HG02759 (cell line): Measurements from ENCODE around the gene MAP3K6.
"Not testable (repeated sequence)": the region's sequence is repeated elsewhere in the genome, so short reads cannot be mapped to it uniquely, and the experiment has no call there.

Experiments used
- ATAC-seq: cut with Tn5 transposase; IDR thresholded peaks from one replicate; pipeline ENCODE4 v1.9.1; 2021; ENCODE audit warnings: mild to moderate bottlenecking, moderate library complexity; ENCODE audit not compliant: unreplicated experiment

The MAP3K6 gene

GRCh38 chr1:27398405-27399149 lies 31.8 kb upstream of the MAP3K6 start:
- ATAC-seq: no peak

- no peak for ATAC-seq
Observed at GRCh38 chr1:27397749-27398148, 31.0 kb upstream of the MAP3K6 start.

GRCh38 chr1:27397110-27397509 lies 30.3 kb upstream of the MAP3K6 start:
- no peak for ATAC-seq

DNA sequence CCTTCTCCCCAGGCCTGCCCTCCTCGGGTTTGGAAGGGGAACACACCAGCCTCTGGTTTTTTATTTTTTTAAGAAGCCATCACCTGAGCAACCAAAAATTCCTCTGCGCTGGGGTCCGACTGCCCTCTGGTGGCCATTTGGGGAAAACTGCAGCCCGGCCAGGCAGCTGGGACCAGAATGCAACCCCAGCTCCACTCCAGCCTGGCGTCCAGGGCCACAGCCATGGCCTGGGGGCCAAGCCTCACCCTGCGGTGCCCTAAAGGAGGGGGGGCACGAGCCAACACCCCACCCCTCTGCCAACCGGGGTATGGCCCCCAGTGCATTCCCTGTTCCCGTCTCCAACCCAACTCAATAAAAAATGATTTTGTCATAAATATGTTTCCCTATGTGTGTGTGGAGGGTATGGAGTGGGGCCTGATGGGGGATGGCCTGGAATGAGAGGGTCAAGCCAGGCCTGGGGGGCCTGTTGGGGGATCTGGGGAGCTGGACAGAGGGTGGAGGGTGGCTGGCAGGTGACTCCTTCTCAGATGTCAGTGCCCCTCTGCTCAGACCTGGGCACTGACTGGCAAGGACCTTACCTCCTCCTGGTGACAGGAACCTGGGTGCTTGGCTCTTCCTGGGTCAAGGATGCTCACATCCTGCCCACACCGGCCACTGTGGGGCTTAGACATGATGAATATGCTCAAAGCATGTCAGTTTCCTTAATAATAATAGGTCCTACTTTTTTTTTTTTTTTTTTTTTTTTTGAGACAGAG lies 28.9 kb upstream of the MAP3K6 start:
- no peak for ATAC-seq

GRCh38 chr1:27394925-27395324 lies 28.2 kb upstream of the MAP3K6 start:
- ATAC-seq: no peak

GRCh38 chr1:27394282-27394658 lies 27.5 kb upstream of the MAP3K6 start:
- ATAC-seq: no peak

DNA sequence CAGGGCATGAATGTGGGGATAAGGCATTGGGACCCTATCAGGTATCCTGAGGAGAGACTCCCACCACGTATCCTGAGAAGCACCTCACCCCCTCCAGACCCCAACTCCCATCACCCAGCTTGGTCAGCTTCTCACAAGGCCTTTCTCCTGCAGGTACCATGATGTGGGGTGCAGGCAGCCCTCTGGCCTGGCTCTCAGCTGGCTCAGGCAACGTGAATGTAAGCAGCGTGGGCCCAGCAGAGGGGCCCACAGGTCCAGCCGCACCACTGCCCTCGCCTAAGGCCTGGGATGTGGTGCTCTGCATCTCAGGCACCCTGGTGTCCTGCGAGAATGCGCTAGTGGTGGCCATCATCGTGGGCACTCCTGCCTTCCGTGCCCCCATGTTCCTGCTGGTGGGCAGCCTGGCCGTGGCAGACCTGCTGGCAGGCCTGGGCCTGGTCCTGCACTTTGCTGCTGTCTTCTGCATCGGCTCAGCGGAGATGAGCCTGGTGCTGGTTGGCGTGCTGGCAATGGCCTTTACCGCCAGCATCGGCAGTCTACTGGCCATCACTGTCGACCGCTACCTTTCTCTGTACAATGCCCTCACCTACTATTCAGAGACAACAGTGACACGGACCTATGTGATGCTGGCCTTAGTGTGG lies 27.0 kb upstream of the MAP3K6 start:
- no peak for ATAC-seq

GRCh38 chr1:27392778-27393635 lies 26.2 kb upstream of the MAP3K6 start:
- no peak for ATAC-seq

DNA sequence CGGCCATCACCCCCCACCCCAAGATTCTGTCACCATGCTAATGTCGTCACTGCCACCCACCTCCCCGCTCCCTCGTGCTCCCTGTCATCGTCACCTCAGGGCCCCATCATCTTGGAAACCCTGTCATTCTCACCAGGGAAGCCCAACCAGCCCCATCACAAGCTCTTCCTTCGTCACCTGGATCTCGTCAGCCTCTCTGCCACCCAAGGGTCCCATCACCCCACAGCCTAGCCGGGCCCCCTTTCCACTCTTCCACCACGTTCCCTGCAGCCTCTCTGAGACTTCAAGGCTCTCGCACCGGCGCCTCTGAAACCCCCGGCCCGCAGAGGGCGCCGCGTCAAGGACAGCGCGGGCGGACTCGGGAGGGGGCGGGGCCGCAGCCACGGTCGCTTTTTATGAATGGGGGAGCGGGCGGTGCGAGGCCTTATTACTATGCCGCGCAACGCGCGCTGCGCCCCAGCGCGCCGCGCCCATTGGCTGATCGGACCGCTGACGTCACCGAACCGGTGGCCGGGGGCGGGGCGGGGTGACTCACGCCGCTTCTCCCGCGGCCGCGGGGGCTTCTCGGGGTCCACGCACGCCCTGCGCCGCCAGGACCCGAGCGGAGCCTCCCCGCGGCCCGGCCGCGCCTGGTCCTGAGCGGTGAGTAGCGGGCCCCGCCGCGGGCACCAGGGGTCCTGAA lies 25.5 kb upstream of the MAP3K6 start, which contains the start of gene GPR3:
GPR3 (plus strand) TSS at position 527 of the 682 bp plus-strand sequence. CDS start 1,177 bp downstream, outside the sequence.
- ATAC-seq: peak; percentile 85

DNA sequence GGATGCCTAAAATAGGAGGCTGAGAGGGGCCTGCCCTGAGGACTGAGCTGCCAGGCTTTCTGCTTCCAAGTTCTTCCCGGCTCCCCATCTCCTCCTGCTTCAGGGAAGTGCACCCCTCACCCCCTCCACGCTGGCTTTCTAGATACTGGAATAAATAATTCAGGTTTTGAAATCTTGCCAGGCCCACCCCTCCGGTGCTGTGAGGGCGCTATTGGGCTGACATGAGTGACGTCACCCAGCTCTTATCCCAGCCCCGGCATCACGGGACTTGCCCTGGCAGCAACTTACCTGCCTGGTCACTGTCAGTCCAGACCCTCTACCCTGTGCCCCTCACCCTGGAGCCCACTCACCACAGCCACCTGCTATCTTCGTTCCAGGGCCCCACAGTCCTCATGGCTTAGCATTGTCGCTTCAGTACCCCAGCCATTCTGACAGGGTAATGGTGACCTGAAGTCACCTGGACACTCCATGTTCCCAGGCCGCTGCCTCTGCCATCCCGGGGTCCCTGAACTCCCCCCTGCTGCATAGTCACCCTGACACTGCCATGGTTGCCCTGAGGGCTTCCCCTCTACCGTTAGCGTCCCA lies 24.8 kb upstream of the MAP3K6 start:
- ATAC-seq: no peak

DNA sequence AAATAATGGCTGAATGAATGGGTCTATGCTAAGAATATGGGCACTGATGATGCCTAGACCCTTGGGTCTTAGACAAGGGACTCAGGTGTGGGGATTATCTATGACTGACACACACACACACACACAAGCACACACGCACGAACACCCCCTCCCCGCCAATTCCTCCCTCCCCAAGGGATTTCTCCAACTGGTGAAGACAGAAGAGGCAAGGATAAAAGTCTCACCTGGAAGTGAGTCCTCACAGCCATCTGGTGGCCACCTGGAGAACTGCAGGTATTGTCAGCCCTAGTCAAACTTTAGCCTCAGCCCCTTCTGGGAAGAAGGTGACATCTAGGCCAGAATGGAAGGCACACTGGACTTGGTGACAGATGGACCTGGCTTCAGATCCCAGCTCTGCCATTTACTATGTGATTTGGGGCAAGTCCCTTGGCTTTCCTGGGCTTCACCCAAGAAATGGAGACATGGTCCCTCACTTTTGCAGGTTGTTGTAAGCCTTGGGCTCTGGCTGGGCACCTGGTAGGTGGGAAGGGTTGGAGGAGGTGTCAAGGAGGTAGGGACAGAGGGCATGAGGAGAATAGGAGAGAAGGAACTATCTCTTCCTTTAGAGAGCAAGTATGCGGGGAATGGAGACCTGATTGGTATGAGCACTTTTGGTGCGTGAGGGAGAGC lies 21.7 kb upstream of the MAP3K6 start:
- ATAC-seq: no peak

GRCh38 chr1:27384797-27385196 lies 18.0 kb upstream of the MAP3K6 start:
- not testable (repeated sequence) for ATAC-seq

DNA sequence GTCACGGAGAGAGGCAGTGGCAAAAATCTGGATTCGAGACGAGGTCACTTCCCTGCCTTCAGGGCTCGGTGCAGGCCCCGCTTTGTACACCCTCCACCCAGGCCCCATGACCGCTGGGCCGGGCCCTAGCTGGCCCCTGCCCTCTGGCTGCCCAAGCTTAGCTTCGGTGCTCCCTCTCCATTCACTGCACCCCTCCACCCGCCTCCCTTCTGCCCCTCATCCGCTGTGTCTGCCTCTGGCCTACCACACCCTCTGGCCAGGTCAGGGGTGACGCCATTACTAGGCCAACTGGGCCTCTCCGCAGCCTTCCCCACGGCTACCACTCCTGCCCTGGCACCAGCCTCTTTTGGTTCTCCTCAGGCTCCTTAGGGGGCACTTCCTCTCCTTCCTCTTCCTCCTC lies 16.9 kb upstream of the MAP3K6 start:
- ATAC-seq: no peak

GRCh38 chr1:27383039-27383605 lies 16.4 kb upstream of the MAP3K6 start, which contains the start of gene CD164L2:
Gene CD164L2, minus strand, starts transcription at chr1:27383333. Its CDS starts 94 bp downstream, at chr1:27383239.
- ATAC-seq: no peak

GRCh38 chr1:27381969-27382762 lies 15.4 kb upstream of the MAP3K6 start:
- no peak for ATAC-seq

GRCh38 chr1:27380766-27381733 lies 14.3 kb upstream of the MAP3K6 start:
- no peak for ATAC-seq

DNA sequence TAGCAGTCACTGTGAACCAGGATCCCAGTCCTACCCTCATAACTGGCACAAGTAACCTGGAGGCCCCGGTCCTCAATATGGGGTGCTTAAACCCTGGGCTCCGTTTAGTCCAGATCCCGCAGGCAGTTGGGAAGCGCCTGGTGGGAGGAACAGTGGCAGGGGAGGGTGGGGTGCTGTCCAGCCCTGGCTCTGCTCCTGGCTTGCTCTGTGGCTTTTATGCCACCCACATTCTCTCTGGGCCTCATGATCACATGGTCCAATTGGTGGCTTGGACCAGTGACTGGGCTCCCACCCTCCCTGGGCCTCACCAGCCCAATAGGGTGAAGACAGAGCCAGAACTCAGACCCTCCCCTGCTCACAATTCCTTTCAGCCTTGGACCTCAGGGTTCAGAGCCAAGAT lies 13.5 kb upstream of the MAP3K6 start:
- no peak for ATAC-seq
